D721Med (cell line): ENCODE data around the gene XKR7.

Experiments used
- DNase-seq: peaks from one replicate; pipeline ENCODE4 v3.0.0; 2011; ENCODE audit warnings: low spot score; ENCODE audit not compliant: insufficient read length
- FAIRE-seq: peaks from 2 replicates; lab custom pipeline; 2011; peaks lifted over from hg19 to GRCh38; lab: Jason Lieb, UNC
- CTCF ChIP-seq: IDR thresholded peaks from 2 replicates; pipeline ENCODE4 v1.5.1; 2012; ENCODE audit warnings: mild to moderate bottlenecking, control low read depth; ENCODE audit not compliant: insufficient read depth; ENCODE audit errors: missing control alignments

XKR7 gene

DNA sequence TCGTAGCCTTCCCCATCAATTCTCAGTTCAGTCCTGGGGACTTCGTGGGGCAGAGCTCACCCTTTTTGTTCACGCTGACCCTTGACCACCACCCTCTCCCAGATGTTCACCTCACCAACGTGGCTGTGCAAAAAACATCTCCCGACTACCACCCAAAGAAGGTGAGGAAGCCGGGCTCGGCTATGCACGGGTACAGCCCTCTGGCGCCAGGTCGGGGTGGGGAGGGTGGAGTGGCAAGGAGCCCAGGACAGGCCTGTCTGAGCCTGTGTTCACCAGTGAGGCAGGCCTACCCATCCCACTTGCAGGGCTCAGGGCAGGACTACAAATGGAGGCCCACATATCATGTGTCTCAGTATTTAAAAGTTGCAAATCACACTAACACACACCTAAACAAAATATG, 34.3 kb upstream of the XKR7 start:
- DNase-seq, result no peak
- no peak for FAIRE-seq
- no peak for TF ChIP-seq CTCF

GRCh38 chr20:31934491-31934890, 33.5 kb upstream of the XKR7 start:
- no peak for TF ChIP-seq CTCF
- DNase-seq (no peak), FAIRE-seq (no peak)

GRCh38 chr20:31934968-31935764, 32.8 kb upstream of the XKR7 start:
- DNase-seq, result no peak
- TF ChIP-seq CTCF, result peak; percentile 11
- no peak for FAIRE-seq

GRCh38 chr20:31936420-31936819, 31.5 kb upstream of the XKR7 start:
- no peak for FAIRE-seq
- TF ChIP-seq CTCF, result no peak

GRCh38 chr20:31937820-31938219, 30.1 kb upstream of the XKR7 start:
- TF ChIP-seq CTCF, result no peak
- FAIRE-seq, result no peak
- no peak for DNase-seq

More at GRCh38 chr20:31936420-31936819, 31.5 kb upstream of the XKR7 start:
- DNase-seq, result no peak

DNA sequence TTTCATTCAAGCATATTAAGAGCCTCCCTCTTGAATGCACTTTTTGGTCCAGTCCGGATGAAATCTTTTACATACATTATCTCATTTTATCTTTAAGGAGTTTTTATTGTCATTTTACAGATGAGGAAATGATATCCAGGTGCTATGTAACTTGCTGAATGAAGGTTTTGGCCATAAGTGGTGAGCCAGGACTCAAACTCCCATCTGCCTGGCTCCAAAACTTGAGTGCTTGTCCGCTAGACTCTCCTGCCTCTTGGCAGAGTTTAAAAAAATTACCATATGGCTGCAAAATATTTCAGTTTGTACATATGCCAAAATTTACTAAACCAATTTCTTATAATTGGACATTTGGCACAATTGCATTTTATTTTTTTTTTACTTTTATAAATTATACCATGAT, 28.3 kb upstream of the XKR7 start:
- no peak for FAIRE-seq
- no peak for TF ChIP-seq CTCF
- no peak for DNase-seq

- FAIRE-seq, result no peak
- DNase-seq, result no peak
- TF ChIP-seq CTCF, result no peak
Observed at GRCh38 chr20:31943052-31943471, 24.9 kb upstream of the XKR7 start.
